ENCODE data around the gene EGR4.

Gene EGR4

GRCh38 chr2:73300926-73301325 is 7.6 kb upstream of the EGR4 start:
- Histone ChIP-seq H3K4me3 (ENCODE audit: low read length) (no peak overlapping the region), H3K27ac (ENCODE audit: low read length) (no peak overlapping the region), H3K27me3 (ENCODE audit: control insufficient read depth, insufficient read depth, low read length) (peaks cover 30% of the 10 kb centered on the region), H3K9ac (ENCODE audit: low read length) (no peak overlapping the region), H3K36me3 (ENCODE audit: control insufficient read depth, low read depth, low read length) (no peaks in the 10 kb centered on the region), H3K4me1 (ENCODE audit: control insufficient read depth, low read depth, low read length) (no peaks in the 10 kb centered on the region), H3K9me3 (ENCODE audit: control insufficient read depth, low read depth, low read length) (no peaks in the 10 kb centered on the region)

DNA sequence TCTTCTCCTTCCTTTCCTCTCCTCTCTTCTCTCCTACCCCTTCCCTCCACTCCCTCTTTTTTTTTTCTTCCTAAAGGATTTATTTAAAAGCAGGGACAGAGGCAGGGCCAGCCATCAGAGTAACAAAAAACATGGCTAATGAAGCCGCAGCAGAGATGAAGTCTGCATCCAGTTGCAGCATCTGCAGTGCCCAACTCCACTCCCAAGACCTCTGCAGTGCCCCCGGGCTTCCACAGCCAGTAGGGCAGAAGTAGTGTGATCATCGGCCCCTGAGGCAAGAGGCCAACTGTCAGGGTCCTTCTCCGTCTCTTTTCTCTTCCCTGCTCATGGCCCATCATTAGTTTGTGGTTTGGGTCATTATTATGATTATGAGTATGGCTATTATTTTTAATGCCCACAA is 4.2 kb upstream of the EGR4 start:
- H3K9me3 ChIP-seq (ENCODE audit: control insufficient read depth, low read depth, low read length), result no peaks in the 10 kb centered on the region
- no peak overlapping the region for H3K4me3 ChIP-seq (ENCODE audit: low read length)
- H3K9ac ChIP-seq (ENCODE audit: low read length), result no peak overlapping the region
- H3K4me1 ChIP-seq (ENCODE audit: control insufficient read depth, low read depth, low read length), result no peaks in the 10 kb centered on the region
- H3K27ac ChIP-seq (ENCODE audit: low read length), result no peak overlapping the region
- peaks cover 64% of the 10 kb centered on the region for H3K27me3 ChIP-seq (ENCODE audit: control insufficient read depth, insufficient read depth, low read length)
- no peaks in the 10 kb centered on the region for H3K36me3 ChIP-seq (ENCODE audit: control insufficient read depth, low read depth, low read length)

- Histone ChIP-seq H3K9me3 (ENCODE audit: control insufficient read depth, low read depth, low read length) (no peaks in the 10 kb centered on the region), H3K27me3 (ENCODE audit: control insufficient read depth, insufficient read depth, low read length) (peaks cover 68% of the 10 kb centered on the region), H3K4me3 (ENCODE audit: low read length) (no peak overlapping the region), H3K36me3 (ENCODE audit: control insufficient read depth, low read depth, low read length) (no peaks in the 10 kb centered on the region), H3K27ac (ENCODE audit: low read length) (no peak overlapping the region), H3K9ac (ENCODE audit: low read length) (no peak overlapping the region), H3K4me1 (ENCODE audit: control insufficient read depth, low read depth, low read length) (no peaks in the 10 kb centered on the region)
Observed at GRCh38 chr2:73297151-73297559, 3.8 kb upstream of the EGR4 start.

GRCh38 chr2:73295751-73296400 is 2.5 kb upstream of the EGR4 start:
- Histone ChIP-seq H3K36me3 (ENCODE audit: control insufficient read depth, low read depth, low read length) (no peaks in the 10 kb centered on the region), H3K4me3 (ENCODE audit: low read length) (no peak overlapping the region), H3K27ac (ENCODE audit: low read length) (no peak overlapping the region), H3K9me3 (ENCODE audit: control insufficient read depth, low read depth, low read length) (no peaks in the 10 kb centered on the region), H3K9ac (ENCODE audit: low read length) (no peak overlapping the region), H3K4me1 (ENCODE audit: control insufficient read depth, low read depth, low read length) (no peaks in the 10 kb centered on the region), H3K27me3 (ENCODE audit: control insufficient read depth, insufficient read depth, low read length) (peaks cover 81% of the 10 kb centered on the region)

DNA sequence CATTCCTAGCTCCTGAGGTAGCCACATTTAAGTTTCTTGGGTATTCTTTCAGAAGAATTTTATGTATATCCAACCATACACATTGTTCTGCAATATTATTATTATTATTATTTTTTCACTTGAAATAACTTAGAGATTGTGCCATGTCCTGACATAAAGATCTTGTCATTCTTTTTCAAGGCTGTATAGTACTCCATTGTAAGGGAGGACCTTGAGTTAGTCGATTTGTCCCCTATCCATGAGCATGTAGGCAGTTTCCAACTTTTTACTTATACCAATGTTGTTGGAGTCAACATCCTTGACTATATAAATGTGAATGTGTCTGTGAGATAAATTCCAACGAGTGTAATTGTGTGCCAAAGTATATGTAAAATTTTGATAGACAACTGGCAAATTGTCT is 891 bp upstream of the EGR4 start:
- Histone ChIP-seq H3K9ac (ENCODE audit: low read length) (no peak overlapping the region), H3K4me1 (ENCODE audit: control insufficient read depth, low read depth, low read length) (no peaks in the 10 kb centered on the region), H3K36me3 (ENCODE audit: control insufficient read depth, low read depth, low read length) (no peaks in the 10 kb centered on the region), H3K27me3 (ENCODE audit: control insufficient read depth, insufficient read depth, low read length) (peaks cover 88% of the 10 kb centered on the region), H3K27ac (ENCODE audit: low read length) (no peak overlapping the region), H3K4me3 (ENCODE audit: low read length) (no peak overlapping the region), H3K9me3 (ENCODE audit: control insufficient read depth, low read depth, low read length) (no peaks in the 10 kb centered on the region)

DNA sequence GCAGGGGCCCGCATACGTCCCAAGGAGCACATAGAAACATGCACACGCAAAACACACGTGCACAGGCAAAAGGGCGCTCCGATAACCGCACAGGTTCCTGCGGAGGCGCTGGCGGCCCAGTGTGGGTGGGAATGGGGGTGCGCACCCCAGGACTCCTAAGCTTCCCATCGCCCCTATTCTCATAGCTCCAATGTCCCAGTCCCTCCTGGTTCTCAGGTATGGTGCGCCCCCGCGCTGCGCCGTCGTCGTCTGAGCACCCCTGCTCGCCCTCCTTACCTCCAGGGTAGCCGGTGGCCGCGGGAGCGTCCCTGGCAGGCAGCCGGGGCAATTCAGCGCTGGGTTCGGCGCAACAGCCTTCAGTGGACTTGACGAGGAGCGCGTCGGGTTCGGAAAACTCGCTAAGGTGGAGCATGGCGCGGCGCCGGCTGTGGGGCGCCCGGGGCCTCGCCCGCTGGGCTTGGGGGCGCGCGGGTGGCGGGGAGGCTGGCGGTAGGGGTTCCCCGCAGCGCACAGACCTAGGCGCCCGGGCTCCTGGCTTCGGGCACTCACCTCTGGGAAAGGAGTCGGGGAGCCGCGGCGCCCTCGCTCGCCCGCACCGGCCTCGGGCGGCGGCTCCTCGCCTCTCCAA is 328 bp downstream of the EGR4 start:
- Histone ChIP-seq H3K4me3 (ENCODE audit: low read length) (peak overlapping the region; percentile 55), H3K9ac (ENCODE audit: low read length) (no peak overlapping the region), H3K4me1 (ENCODE audit: control insufficient read depth, low read depth, low read length) (no peaks in the 10 kb centered on the region), H3K9me3 (ENCODE audit: control insufficient read depth, low read depth, low read length) (no peaks in the 10 kb centered on the region), H3K27me3 (ENCODE audit: control insufficient read depth, insufficient read depth, low read length) (peaks cover 100% of the 10 kb centered on the region), H3K36me3 (ENCODE audit: control insufficient read depth, low read depth, low read length) (no peaks in the 10 kb centered on the region), H3K27ac (ENCODE audit: low read length) (no peak overlapping the region)

GRCh38 chr2:73292316-73292905 is 937 bp downstream of the EGR4 start:
- no peak overlapping the region for H3K9ac ChIP-seq (ENCODE audit: low read length)
- peaks cover 100% of the 10 kb centered on the region for H3K27me3 ChIP-seq (ENCODE audit: control insufficient read depth, insufficient read depth, low read length)

GRCh38 chr2:73291461-73292315 is 1.7 kb downstream of the EGR4 start:
- Histone ChIP-seq H3K9ac (ENCODE audit: low read length) (no peak overlapping the region), H3K4me1 (ENCODE audit: control insufficient read depth, low read depth, low read length) (no peaks in the 10 kb centered on the region), H3K27me3 (ENCODE audit: control insufficient read depth, insufficient read depth, low read length) (peaks cover 100% of the 10 kb centered on the region), H3K9me3 (ENCODE audit: control insufficient read depth, low read depth, low read length) (no peaks in the 10 kb centered on the region), H3K36me3 (ENCODE audit: control insufficient read depth, low read depth, low read length) (no peaks in the 10 kb centered on the region), H3K4me3 (ENCODE audit: low read length) (peak overlapping the region; percentile 41), H3K27ac (ENCODE audit: low read length) (no peak overlapping the region)

More at GRCh38 chr2:73292316-73292905, 937 bp downstream of the EGR4 start:
- H3K4me1 ChIP-seq (ENCODE audit: control insufficient read depth, low read depth, low read length), result no peaks in the 10 kb centered on the region
- H3K36me3 ChIP-seq (ENCODE audit: control insufficient read depth, low read depth, low read length), result no peaks in the 10 kb centered on the region
- no peak overlapping the region for H3K27ac ChIP-seq (ENCODE audit: low read length)
- H3K4me3 ChIP-seq (ENCODE audit: low read length), result peak overlapping the region; percentile 55
- H3K9me3 ChIP-seq (ENCODE audit: control insufficient read depth, low read depth, low read length), result no peaks in the 10 kb centered on the region

DNA sequence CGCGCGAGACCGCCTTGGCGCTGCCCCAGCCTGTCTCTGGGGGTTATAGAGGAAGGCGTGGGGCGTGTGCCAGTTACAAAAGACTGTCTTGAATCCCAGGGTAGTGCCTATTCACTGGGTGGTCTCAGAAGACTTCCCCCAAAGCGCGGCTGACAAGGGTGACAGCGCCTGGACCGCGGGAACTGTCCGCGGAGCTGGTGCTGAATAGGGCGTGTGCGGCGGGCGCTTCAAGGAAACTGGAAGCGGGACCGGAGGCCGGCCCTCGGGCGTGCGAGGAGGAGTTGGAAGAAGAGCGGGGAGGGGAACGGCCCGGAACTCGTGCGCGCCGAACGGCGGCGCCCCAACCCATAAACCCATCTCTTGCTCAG is 2.3 kb downstream of the EGR4 start:
- Histone ChIP-seq H3K9ac (ENCODE audit: low read length) (no peak overlapping the region), H3K27ac (ENCODE audit: low read length) (no peak overlapping the region), H3K9me3 (ENCODE audit: control insufficient read depth, low read depth, low read length) (no peaks in the 10 kb centered on the region), H3K4me1 (ENCODE audit: control insufficient read depth, low read depth, low read length) (no peaks in the 10 kb centered on the region), H3K27me3 (ENCODE audit: control insufficient read depth, insufficient read depth, low read length) (peaks cover 100% of the 10 kb centered on the region), H3K36me3 (ENCODE audit: control insufficient read depth, low read depth, low read length) (no peaks in the 10 kb centered on the region), H3K4me3 (ENCODE audit: low read length) (peak overlapping the region; percentile 41)

DNA sequence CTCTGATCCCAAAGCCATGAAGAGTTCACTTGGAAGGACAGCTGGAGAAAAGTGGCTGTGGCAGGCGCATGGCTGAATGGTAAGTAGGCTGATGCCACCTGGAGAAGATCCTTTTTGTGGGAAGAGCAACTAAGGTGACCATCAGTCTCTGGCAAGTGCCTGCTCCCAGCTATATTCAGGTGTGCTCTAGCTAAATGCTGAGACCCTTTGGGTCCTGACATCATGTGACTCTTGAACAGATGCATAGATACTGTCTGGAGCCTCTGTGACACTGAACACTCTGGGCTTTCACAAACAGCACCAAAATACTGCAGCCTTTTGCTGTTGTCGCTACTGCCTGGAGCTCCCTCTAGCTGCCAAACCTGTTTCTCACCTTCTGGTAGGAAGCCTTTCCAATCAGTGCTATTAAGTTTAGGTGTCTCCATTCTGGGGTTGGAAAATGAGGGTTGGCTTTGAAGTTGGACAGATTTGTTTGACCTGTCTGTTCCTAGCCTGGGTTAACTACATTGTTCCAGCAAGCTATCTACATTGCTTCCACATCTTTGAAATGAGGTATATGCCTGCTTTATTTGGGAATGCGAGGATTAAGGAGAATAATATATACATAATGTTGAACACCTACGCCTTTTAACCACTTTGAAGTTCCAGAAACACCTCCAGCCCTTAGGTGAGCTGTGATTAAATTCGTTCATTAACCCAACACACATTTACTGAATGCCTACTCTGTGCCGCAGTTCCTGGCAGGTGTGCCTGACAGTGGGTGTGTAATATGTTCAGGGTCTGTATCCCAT is 3.1 kb downstream of the EGR4 start:
- no peaks in the 10 kb centered on the region for H3K9me3 ChIP-seq (ENCODE audit: control insufficient read depth, low read depth, low read length)
- peaks cover under 1% of the 10 kb centered on the region for H3K4me1 ChIP-seq (ENCODE audit: control insufficient read depth, low read depth, low read length)
- no peak overlapping the region for H3K27ac ChIP-seq (ENCODE audit: low read length)
- H3K27me3 ChIP-seq (ENCODE audit: control insufficient read depth, insufficient read depth, low read length), result peaks cover 100% of the 10 kb centered on the region
- H3K9ac ChIP-seq (ENCODE audit: low read length), result no peak overlapping the region
- no peaks in the 10 kb centered on the region for H3K36me3 ChIP-seq (ENCODE audit: control insufficient read depth, low read depth, low read length)
- no peak overlapping the region for H3K4me3 ChIP-seq (ENCODE audit: low read length)

DNA sequence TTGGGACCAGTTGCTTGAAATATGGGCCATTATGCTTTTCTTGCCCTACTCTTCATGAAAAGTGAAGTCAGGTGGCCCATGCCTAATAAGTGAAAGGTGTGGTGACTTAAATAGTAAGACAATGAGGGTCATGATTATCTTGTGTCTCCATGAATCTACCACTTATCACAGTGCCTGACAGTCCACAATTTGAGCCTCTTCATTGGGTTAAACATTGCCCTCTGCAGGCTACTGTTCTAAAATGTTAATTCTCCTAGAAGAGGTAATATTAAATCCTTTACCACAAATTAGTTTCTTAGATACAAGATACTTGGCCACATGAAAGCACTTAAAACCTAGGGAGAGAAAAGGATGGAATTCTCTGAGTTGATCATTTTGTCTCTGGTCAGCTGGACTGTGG is 4.0 kb downstream of the EGR4 start:
- H3K36me3 ChIP-seq (ENCODE audit: control insufficient read depth, low read depth, low read length), result no peaks in the 10 kb centered on the region
- no peak overlapping the region for H3K9ac ChIP-seq (ENCODE audit: low read length)
- H3K4me3 ChIP-seq (ENCODE audit: low read length), result no peak overlapping the region
- H3K4me1 ChIP-seq (ENCODE audit: control insufficient read depth, low read depth, low read length), result peaks cover 5% of the 10 kb centered on the region
- H3K27ac ChIP-seq (ENCODE audit: low read length), result no peak overlapping the region
- H3K9me3 ChIP-seq (ENCODE audit: control insufficient read depth, low read depth, low read length), result no peaks in the 10 kb centered on the region
- H3K27me3 ChIP-seq (ENCODE audit: control insufficient read depth, insufficient read depth, low read length), result peaks cover 98% of the 10 kb centered on the region
